Neural cell (in vitro differentiated cells): ENCODE measurements around the gene NEK5.

Experiments
- POLR2AphosphoS5 ChIP-seq: IDR thresholded peaks from 2 replicates; pipeline ENCODE4 v1.6.1; 2012
- SMC3 ChIP-seq: fragments of 450-650 bp; conservative IDR thresholded peaks from 2 replicates; pipeline ENCODE4 v1.6.1; 2014; ENCODE audit warnings: antibody characterized with exemption, mild to moderate bottlenecking, moderate library complexity; ENCODE audit not compliant: poor library complexity
- TF ChIP-seq, protein P1 (sequence below): fragments of 450-650 bp; IDR thresholded peaks from 2 replicates; pipeline ENCODE4 v1.5.1; 2014; ENCODE audit warnings: antibody characterized with exemption, mild to moderate bottlenecking, moderate library complexity; ENCODE audit not compliant: poor library complexity, severe bottlenecking

DNA sequence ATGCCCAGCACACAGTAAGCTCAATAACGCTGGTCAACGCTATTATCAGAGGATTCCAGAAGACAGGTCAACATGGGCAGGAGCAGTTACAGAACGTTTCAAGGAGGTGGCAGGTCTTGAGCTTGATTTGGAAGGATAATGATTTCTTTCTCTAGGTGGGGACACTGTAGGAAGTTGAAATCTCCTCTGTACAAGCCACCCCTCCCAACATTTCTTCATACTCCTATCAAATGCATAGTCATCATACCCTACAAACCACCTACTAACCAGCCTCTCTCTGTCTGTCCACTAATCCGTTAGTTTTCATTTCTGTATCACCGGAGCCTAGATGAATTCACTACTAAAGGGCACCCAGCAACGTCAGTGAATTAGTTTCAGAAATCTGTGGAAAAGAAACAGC is 118.9 kb downstream of the NEK5 start:
- TF ChIP-seq SMC3 (no peak), POLR2AphosphoS5 (no peak)
- TF ChIP-seq, protein P1, sequence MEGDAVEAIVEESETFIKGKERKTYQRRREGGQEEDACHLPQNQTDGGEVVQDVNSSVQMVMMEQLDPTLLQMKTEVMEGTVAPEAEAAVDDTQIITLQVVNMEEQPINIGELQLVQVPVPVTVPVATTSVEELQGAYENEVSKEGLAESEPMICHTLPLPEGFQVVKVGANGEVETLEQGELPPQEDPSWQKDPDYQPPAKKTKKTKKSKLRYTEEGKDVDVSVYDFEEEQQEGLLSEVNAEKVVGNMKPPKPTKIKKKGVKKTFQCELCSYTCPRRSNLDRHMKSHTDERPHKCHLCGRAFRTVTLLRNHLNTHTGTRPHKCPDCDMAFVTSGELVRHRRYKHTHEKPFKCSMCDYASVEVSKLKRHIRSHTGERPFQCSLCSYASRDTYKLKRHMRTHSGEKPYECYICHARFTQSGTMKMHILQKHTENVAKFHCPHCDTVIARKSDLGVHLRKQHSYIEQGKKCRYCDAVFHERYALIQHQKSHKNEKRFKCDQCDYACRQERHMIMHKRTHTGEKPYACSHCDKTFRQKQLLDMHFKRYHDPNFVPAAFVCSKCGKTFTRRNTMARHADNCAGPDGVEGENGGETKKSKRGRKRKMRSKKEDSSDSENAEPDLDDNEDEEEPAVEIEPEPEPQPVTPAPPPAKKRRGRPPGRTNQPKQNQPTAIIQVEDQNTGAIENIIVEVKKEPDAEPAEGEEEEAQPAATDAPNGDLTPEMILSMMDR, result no peak
